MM.1S (cell line): ENCODE results near the gene FUT3.

Experiments used
- CTCF ChIP-seq: fragments of 300-600 bp; sonication (generic); IDR thresholded peaks from 2 replicates; pipeline ENCODE4 v1.5.1; 2016; ENCODE audit warnings: antibody characterized with exemption, low read length, mixed read lengths
- EZH2 ChIP-seq: fragments of 300-600 bp; sonication (generic); optimal IDR thresholded peaks from 2 replicates; pipeline ENCODE3; 2017; ENCODE audit warnings: low read depth, mild to moderate bottlenecking, antibody characterized with exemption, low read length, mixed read lengths
- EZH2phosphoT487 ChIP-seq: fragments of 300-600 bp; sonication (generic); IDR thresholded peaks from 2 replicates; pipeline ENCODE4 v1.6.1; 2018; ENCODE audit warnings: antibody characterized with exemption, low read length

GRCh38 chr19:5795382-5795919 is 55.8 kb downstream of the FUT3 start:
- no peak for TF ChIP-seq CTCF
- no peak for TF ChIP-seq EZH2
- no peak for TF ChIP-seq EZH2phosphoT487
